NCI-H524 (cell line): ENCODE results near the gene ARSD.
"Not testable (repeated sequence)": the region's sequence is repeated elsewhere in the genome, so short reads cannot be mapped to it uniquely, and the experiment has no call there.

ENCODE experiments used
- DNase-seq, 2 experiments: peaks; one replicate each; lab custom pipeline; 2025; lab: John Stamatoyannopoulos, UW

Gene ARSD

GRCh38 chrX:2928583-2929434 lies at the start of gene ARSD:
ARSD (minus strand) TSS chrX:2929339; CDS start chrX:2929275, 64 bp downstream.
- DNase-seq, result peak; percentile 9 to 29

- not testable (repeated sequence) for DNase-seq
Measured at GRCh38 chrX:2978639-2979038, 49.5 kb upstream of the ARSD start.

GRCh38 chrX:2974961-2975360 lies 45.8 kb upstream of the ARSD start:
- DNase-seq, result no peak

GRCh38 chrX:2972391-2972790 lies 43.3 kb upstream of the ARSD start:
- DNase-seq, result no peak

- no peak for DNase-seq
Measured at GRCh38 chrX:2969021-2969420, 39.9 kb upstream of the ARSD start.

GRCh38 chrX:2967998-2968909 lies 39.1 kb upstream of the ARSD start:
- no peak for DNase-seq

- DNase-seq, result no peak
Measured at GRCh38 chrX:2967584-2967983, 38.4 kb upstream of the ARSD start.

- no peak for DNase-seq
Measured at GRCh38 chrX:2967012-2967411, 37.9 kb upstream of the ARSD start.

GRCh38 chrX:2965965-2966364 lies 36.8 kb upstream of the ARSD start:
- no peak for DNase-seq

GRCh38 chrX:2963992-2964794 lies 35.1 kb upstream of the ARSD start:
- DNase-seq, result not testable (repeated sequence)

GRCh38 chrX:2963449-2963848 lies 34.3 kb upstream of the ARSD start:
- not testable (repeated sequence) for DNase-seq

GRCh38 chrX:2962381-2962780 lies 33.2 kb upstream of the ARSD start:
- no peak for DNase-seq

- no peak for DNase-seq
Measured at GRCh38 chrX:2960861-2961515, 31.8 kb upstream of the ARSD start.

- DNase-seq, result no peak
Measured at GRCh38 chrX:2958199-2958598, 29.1 kb upstream of the ARSD start.

- DNase-seq, result no peak
Measured at GRCh38 chrX:2955838-2956237, 26.7 kb upstream of the ARSD start.

GRCh38 chrX:2955281-2955680 lies 26.1 kb upstream of the ARSD start:
- no peak for DNase-seq

GRCh38 chrX:2954541-2954940 lies 25.4 kb upstream of the ARSD start:
- DNase-seq, result no peak

- DNase-seq, result not testable (repeated sequence)
Measured at GRCh38 chrX:2937942-2938341, 8.8 kb upstream of the ARSD start.

GRCh38 chrX:2934715-2935710 lies 5.9 kb upstream of the ARSD start:
- DNase-seq, result no peak
